Astrocyte (in vitro differentiated cells and primary cell): ENCODE results near the gene RGS5. TPM values are rescaled to one million over a fixed set of nuclear protein-coding genes. Genes with fewer than 3 reads are reported as not detected.

ENCODE experiments used
- DNase-seq: peaks from one replicate; pipeline ENCODE4 v3.0.0-alpha.2; 2010; ENCODE audit warnings: low read depth
- FAIRE-seq: peaks from 2 replicates; lab custom pipeline; 2011; peaks lifted over from hg19 to GRCh38; lab: Jason Lieb, UNC
- H2AFZ ChIP-seq: 2 replicates; pipeline ENCODE4 v1.6.0; 2012; ENCODE audit warnings: low read depth, low read length, inconsistent platforms
- H3K27ac ChIP-seq: 2 replicates; pipeline ENCODE4 v1.5.1; 2011; ENCODE audit warnings: low read depth, low read length, inconsistent platforms
- H3K27me3 ChIP-seq: 2 replicates; pipeline ENCODE4 v1.6.0; 2011; ENCODE audit warnings: low read length, inconsistent platforms; ENCODE audit not compliant: insufficient read depth
- H3K36me3 ChIP-seq: 2 replicates; pipeline ENCODE4 v1.5.1; 2011; ENCODE audit warnings: low read length, inconsistent platforms; ENCODE audit not compliant: insufficient read depth
- H3K4me1 ChIP-seq: 2 replicates; pipeline ENCODE4 v1.5.1; 2011; ENCODE audit warnings: low read length, inconsistent platforms; ENCODE audit not compliant: insufficient read depth
- H3K4me2 ChIP-seq: 2 replicates; pipeline ENCODE4 v1.6.0; 2012; ENCODE audit warnings: low read length, inconsistent platforms
- H3K4me3 ChIP-seq: 2 replicates; pipeline ENCODE4 v1.5.1; 2011; ENCODE audit warnings: low read depth, mild to moderate bottlenecking, low read length, inconsistent platforms; ENCODE audit not compliant: insufficient read depth
- H3K79me2 ChIP-seq: 2 replicates; pipeline ENCODE4 v1.6.0; 2012; ENCODE audit warnings: mild to moderate bottlenecking, low read length, inconsistent platforms; ENCODE audit not compliant: insufficient read depth
- H3K9ac ChIP-seq: 2 replicates; pipeline ENCODE4 v1.6.0; 2012; ENCODE audit warnings: mild to moderate bottlenecking, low read length, inconsistent platforms
- H3K9me3 ChIP-seq: 2 replicates; pipeline ENCODE4 v1.5.1; 2012; ENCODE audit warnings: low read depth, mild to moderate bottlenecking, low read length, inconsistent platforms; ENCODE audit not compliant: insufficient read depth
- H4K20me1 ChIP-seq: 2 replicates; pipeline ENCODE4 v1.6.0; 2012; ENCODE audit warnings: low read length, inconsistent platforms; ENCODE audit not compliant: insufficient read depth
- H3K27ac Mint-ChIP-seq: one replicate; pipeline ENCODE4 v1.8.0; 2021; ENCODE audit warnings: mild to moderate bottlenecking, mixed read lengths; ENCODE audit not compliant: unreplicated experiment
- H3K27me3 Mint-ChIP-seq: one replicate; pipeline ENCODE4 v1.8.0; 2021; ENCODE audit warnings: low read depth, mixed read lengths; ENCODE audit not compliant: unreplicated experiment
- H3K36me3 Mint-ChIP-seq: one replicate; pipeline ENCODE4 v1.8.0; 2021; ENCODE audit warnings: low read depth, mixed read lengths; ENCODE audit not compliant: unreplicated experiment
- H3K4me1 Mint-ChIP-seq: one replicate; pipeline ENCODE4 v1.8.0; 2021; ENCODE audit warnings: low read depth, mixed read lengths; ENCODE audit not compliant: unreplicated experiment
- H3K4me3 Mint-ChIP-seq: one replicate; pipeline ENCODE4 v1.8.0; 2021; ENCODE audit warnings: mild to moderate bottlenecking, moderate library complexity, mixed read lengths; ENCODE audit not compliant: unreplicated experiment
- H3K9me3 Mint-ChIP-seq: one replicate; pipeline ENCODE4 v1.8.0; 2021; ENCODE audit warnings: mild to moderate bottlenecking, mixed read lengths; ENCODE audit not compliant: unreplicated experiment
- CTCF ChIP-seq: IDR thresholded peaks from 2 replicates; pipeline ENCODE4 v1.5.1; 2011; ENCODE audit warnings: low read depth, mild to moderate bottlenecking, inconsistent platforms, low read length, moderate library complexity; ENCODE audit not compliant: insufficient read depth
- EZH2 ChIP-seq: IDR thresholded peaks from 2 replicates; pipeline ENCODE4 v1.6.1; 2012; ENCODE audit warnings: mild to moderate bottlenecking, low read length, inconsistent platforms; ENCODE audit not compliant: insufficient read depth
- total RNA-seq: library from RNA; stranded (reverse); gene quantifications from 2 replicates; pipeline ENCODE4 v1.2.1, GENCODE V29; 2021

RGS5 gene
- total RNA-seq, 1 donor from 2014 or later = 24.1 TPM

- Histone ChIP-seq H3K27ac (no peak overlapping the region), H3K4me1 (no peaks in the 10 kb centered on the region), H4K20me1 (no peaks in the 10 kb centered on the region), H3K9ac (no peak overlapping the region), H3K36me3 (no peaks in the 10 kb centered on the region), H3K4me3 (no peak overlapping the region), H3K9me3 (no peaks in the 10 kb centered on the region), H2AFZ (no peak overlapping the region), H3K27me3 (no peaks in the 10 kb centered on the region), H3K79me2 (no peaks in the 10 kb centered on the region), H3K4me2 (no peak overlapping the region)
- H3K36me3 Mint-ChIP-seq = no peaks in the 10 kb centered on the region
- no peak overlapping the region for H3K27ac Mint-ChIP-seq
- H3K4me1 Mint-ChIP-seq = no peaks in the 10 kb centered on the region
- no peak for TF ChIP-seq CTCF
- TF ChIP-seq EZH2 = no peak
- H3K27me3 Mint-ChIP-seq = no peaks in the 10 kb centered on the region
- no peaks in the 10 kb centered on the region for H3K9me3 Mint-ChIP-seq
- DNase-seq = no peak
- no peak overlapping the region for H3K4me3 Mint-ChIP-seq
- no peak for FAIRE-seq
Measured at GRCh38 chr1:163148911-163149310, 53.8 kb downstream of the RGS5 start.

- FAIRE-seq (no peak), DNase-seq (no peak)
- TF ChIP-seq CTCF (no peak), EZH2 (no peak)
- H4K20me1 ChIP-seq = no peaks in the 10 kb centered on the region
- no peak overlapping the region for H2AFZ ChIP-seq
- Mint-ChIP-seq H3K27me3 (no peaks in the 10 kb centered on the region), H3K27ac (no peak overlapping the region), H3K4me1 (no peaks in the 10 kb centered on the region), H3K9me3 (no peaks in the 10 kb centered on the region), H3K36me3 (no peaks in the 10 kb centered on the region), H3K4me3 (no peak overlapping the region)
- H3K9me3 ChIP-seq = no peaks in the 10 kb centered on the region
- no peak overlapping the region for H3K4me2 ChIP-seq
- H3K27ac ChIP-seq = no peak overlapping the region
- no peaks in the 10 kb centered on the region for H3K27me3 ChIP-seq
- no peak overlapping the region for H3K4me3 ChIP-seq
- no peaks in the 10 kb centered on the region for H3K79me2 ChIP-seq
- no peak overlapping the region for H3K9ac ChIP-seq
- H3K36me3 ChIP-seq = no peaks in the 10 kb centered on the region
- H3K4me1 ChIP-seq = no peaks in the 10 kb centered on the region
Measured at GRCh38 chr1:163147019-163147418, 55.7 kb downstream of the RGS5 start.

- no peak for TF ChIP-seq CTCF
- no peak for TF ChIP-seq EZH2
- no peak overlapping the region for H2AFZ ChIP-seq
- Mint-ChIP-seq H3K36me3 (no peaks in the 10 kb centered on the region), H3K27me3 (no peaks in the 10 kb centered on the region), H3K4me3 (no peak overlapping the region), H3K27ac (no peak overlapping the region), H3K4me1 (no peaks in the 10 kb centered on the region), H3K9me3 (no peaks in the 10 kb centered on the region)
- no peaks in the 10 kb centered on the region for H3K4me1 ChIP-seq
- H4K20me1 ChIP-seq = no peaks in the 10 kb centered on the region
- no peaks in the 10 kb centered on the region for H3K36me3 ChIP-seq
- FAIRE-seq = no peak
- DNase-seq = no peak
- no peaks in the 10 kb centered on the region for H3K79me2 ChIP-seq
- no peak overlapping the region for H3K4me2 ChIP-seq
- no peak overlapping the region for H3K9ac ChIP-seq
- no peak overlapping the region for H3K4me3 ChIP-seq
- H3K27me3 ChIP-seq = no peaks in the 10 kb centered on the region
- no peaks in the 10 kb centered on the region for H3K9me3 ChIP-seq
- no peak overlapping the region for H3K27ac ChIP-seq
Measured at GRCh38 chr1:163145435-163145834, 57.3 kb downstream of the RGS5 start.
